HAP-1 (cell line): ENCODE data around the gene LHX8.
"Not testable (repeated sequence)": the region's sequence is repeated elsewhere in the genome, so short reads cannot be mapped to it uniquely, and the experiment has no call there.

ENCODE experiments used
- DNase-seq, 2 experiments: peaks; one replicate each; pipeline ENCODE4 v3.0.0-alpha.2; 2016 to 2020; ENCODE audit warnings: low spot score in 2 of 2
- H3K27me3 ChIP-seq: fragments of 250-450 bp; sonication (Bioruptor Pico); 2 replicates; pipeline ENCODE4 v1.5.1; 2020; ENCODE audit warnings: low read depth, mild to moderate bottlenecking, moderate library complexity
- H3K36me3 ChIP-seq: fragments of 250-450 bp; sonication (Bioruptor Pico); replicated peaks from 2 replicates; pipeline ENCODE4 v1.5.1; 2020; ENCODE audit warnings: mild to moderate bottlenecking
- H3K4me1 ChIP-seq: fragments of 250-450 bp; sonication (Bioruptor Pico); 2 replicates; pipeline ENCODE4 v1.5.1; 2020; ENCODE audit warnings: mild to moderate bottlenecking
- H3K4me3 ChIP-seq: fragments of 250-450 bp; sonication (Bioruptor Pico); 2 replicates; pipeline ENCODE4 v1.5.1; 2020; ENCODE audit warnings: mild to moderate bottlenecking, moderate library complexity
- H3K9me3 ChIP-seq: fragments of 250-450 bp; sonication (Bioruptor Pico); 2 replicates; pipeline ENCODE4 v1.5.1; 2020; ENCODE audit warnings: mild to moderate bottlenecking, moderate library complexity
- in situ Hi-C: fragments of 300-500 bp; cut with MboI; formaldehyde crosslinking; loops from 3 replicates; pipeline ENCODE4 v1.14.3; 2020; ENCODE audit warnings: low sequenced_read_pairs, inconsistent platforms, mixed read lengths

LHX8 gene

GRCh38 chr1:75152092-75152491 is 17.9 kb downstream of the LHX8 start:
- no peaks in the 10 kb centered on the region for H3K4me1 ChIP-seq
- no peak for DNase-seq
- peaks cover 17% of the 10 kb centered on the region for H3K27me3 ChIP-seq
- H3K36me3 ChIP-seq, result no peaks in the 10 kb centered on the region
- in situ Hi-C loops, result no loop called here
- H3K9me3 ChIP-seq, result no peaks in the 10 kb centered on the region
- H3K4me3 ChIP-seq, result no peak overlapping the region

GRCh38 chr1:75159154-75159553 is 25.0 kb downstream of the LHX8 start:
- Histone ChIP-seq H3K9me3 (no peaks in the 10 kb centered on the region), H3K4me3 (no peak overlapping the region), H3K4me1 (no peaks in the 10 kb centered on the region), H3K36me3 (no peaks in the 10 kb centered on the region), H3K27me3 (no peaks in the 10 kb centered on the region)
- DNase-seq, result no peak
- in situ Hi-C loops, result no loop called here

- no peak overlapping the region for H3K4me3 ChIP-seq
- H3K27me3 ChIP-seq, result no peaks in the 10 kb centered on the region
- H3K9me3 ChIP-seq, result no peaks in the 10 kb centered on the region
- in situ Hi-C loops, result no loop called here
- H3K36me3 ChIP-seq, result no peaks in the 10 kb centered on the region
- no peak for DNase-seq
- H3K4me1 ChIP-seq, result no peaks in the 10 kb centered on the region
Observed at GRCh38 chr1:75165264-75165663, 31.1 kb downstream of the LHX8 start.

GRCh38 chr1:75166821-75167220 is 32.6 kb downstream of the LHX8 start:
- in situ Hi-C loops, result no loop called here
- Histone ChIP-seq H3K36me3 (no peaks in the 10 kb centered on the region), H3K4me1 (no peaks in the 10 kb centered on the region), H3K4me3 (no peak overlapping the region), H3K9me3 (no peaks in the 10 kb centered on the region), H3K27me3 (no peaks in the 10 kb centered on the region)
- DNase-seq, result no peak

GRCh38 chr1:75170011-75170410 is 35.8 kb downstream of the LHX8 start:
- Histone ChIP-seq H3K4me1 (no peaks in the 10 kb centered on the region), H3K36me3 (no peaks in the 10 kb centered on the region), H3K27me3 (no peaks in the 10 kb centered on the region), H3K9me3 (no peaks in the 10 kb centered on the region), H3K4me3 (no peak overlapping the region)
- in situ Hi-C loops, result no loop called here
- no peak for DNase-seq

- Histone ChIP-seq H3K27me3 (no peaks in the 10 kb centered on the region), H3K9me3 (no peaks in the 10 kb centered on the region), H3K36me3 (no peaks in the 10 kb centered on the region), H3K4me1 (no peaks in the 10 kb centered on the region), H3K4me3 (no peak overlapping the region)
- DNase-seq, result no peak
- in situ Hi-C loops, result no loop called here
Observed at GRCh38 chr1:75170981-75171380, 36.8 kb downstream of the LHX8 start.

GRCh38 chr1:75171876-75172275 is 37.7 kb downstream of the LHX8 start:
- DNase-seq, result no peak
- in situ Hi-C loops, result no loop called here
- no peak overlapping the region for H3K4me3 ChIP-seq
- no peaks in the 10 kb centered on the region for H3K4me1 ChIP-seq
- H3K36me3 ChIP-seq, result no peaks in the 10 kb centered on the region
- H3K9me3 ChIP-seq, result no peaks in the 10 kb centered on the region
- H3K27me3 ChIP-seq, result no peaks in the 10 kb centered on the region

GRCh38 chr1:75172556-75172955 is 38.4 kb downstream of the LHX8 start:
- H3K4me1 ChIP-seq, result no peaks in the 10 kb centered on the region
- H3K36me3 ChIP-seq, result no peaks in the 10 kb centered on the region
- in situ Hi-C loops, result no loop called here
- no peak for DNase-seq
- no peaks in the 10 kb centered on the region for H3K27me3 ChIP-seq
- no peaks in the 10 kb centered on the region for H3K9me3 ChIP-seq
- H3K4me3 ChIP-seq, result no peak overlapping the region

- Histone ChIP-seq H3K27me3 (no peaks in the 10 kb centered on the region), H3K4me1 (no peaks in the 10 kb centered on the region), H3K36me3 (no peaks in the 10 kb centered on the region), H3K9me3 (no peaks in the 10 kb centered on the region), H3K4me3 (no peak overlapping the region)
- DNase-seq, result no peak
- in situ Hi-C loops, result no loop called here
Observed at GRCh38 chr1:75174031-75174760, 40.0 kb downstream of the LHX8 start.

GRCh38 chr1:75181214-75181955 is 47.2 kb downstream of the LHX8 start:
- H3K27me3 ChIP-seq, H3K36me3 ChIP-seq, DNase-seq, H3K4me3 ChIP-seq, H3K4me1 ChIP-seq, in situ Hi-C loops, H3K9me3 ChIP-seq: not testable (repeated sequence)

GRCh38 chr1:75188892-75189291 is 54.7 kb downstream of the LHX8 start:
- Histone ChIP-seq H3K4me1 (no peaks in the 10 kb centered on the region), H3K27me3 (peaks cover 5% of the 10 kb centered on the region; the same call in 1 of the 2 replicates), H3K36me3 (no peaks in the 10 kb centered on the region), H3K9me3 (no peaks in the 10 kb centered on the region), H3K4me3 (no peak overlapping the region)
- in situ Hi-C loops, result no loop called here
- DNase-seq, result no peak

- Histone ChIP-seq H3K36me3 (no peaks in the 10 kb centered on the region), H3K27me3 (peaks cover 26% of the 10 kb centered on the region), H3K4me3 (no peak overlapping the region), H3K9me3 (no peaks in the 10 kb centered on the region), H3K4me1 (no peaks in the 10 kb centered on the region)
- in situ Hi-C loops, result no loop called here
- no peak for DNase-seq
Observed at GRCh38 chr1:75198163-75198562, 64.0 kb downstream of the LHX8 start.

- Histone ChIP-seq H3K36me3 (no peaks in the 10 kb centered on the region), H3K9me3 (no peaks in the 10 kb centered on the region), H3K27me3 (peaks cover 23% of the 10 kb centered on the region), H3K4me3 (no peak overlapping the region), H3K4me1 (no peaks in the 10 kb centered on the region)
- no peak for DNase-seq
- in situ Hi-C loops, result no loop called here
Observed at GRCh38 chr1:75198761-75199160, 64.6 kb downstream of the LHX8 start.

- no peaks in the 10 kb centered on the region for H3K4me1 ChIP-seq
- no peaks in the 10 kb centered on the region for H3K36me3 ChIP-seq
- no peak for DNase-seq
- no peak overlapping the region for H3K4me3 ChIP-seq
- H3K9me3 ChIP-seq, result no peaks in the 10 kb centered on the region
- H3K27me3 ChIP-seq, result peaks cover 9% of the 10 kb centered on the region; the same call in 1 of the 2 replicates
- in situ Hi-C loops, result loop anchor here (10.0 kb wide), 1 partner anchor 428 kb away; no protein-coding TSS in a partner anchor
Observed at GRCh38 chr1:75202751-75203150, 68.6 kb downstream of the LHX8 start.
